ENCODE data around the gene FAM120A. TPM values are rescaled to one million over a fixed set of nuclear protein-coding genes. Genes with fewer than 3 reads are reported as not detected.

The FAM120A gene
- total RNA-seq, 2 donors from 2014 or later = 56.8 to 77.5 TPM

- intact Hi-C loops (cut with DNase I) = no loop called here
- no peak for TF ChIP-seq CTCF (IDR thresholded peaks at IDR 0.05)
- WGBS, 2 donors = 82 to 92% methylated on average over 12 of the region's 12 CpGs
- Histone ChIP-seq H3K27me3 (no peaks in the 10 kb centered on the region), H3K27ac (no peak overlapping the region), H3K4me1 (no peaks in the 10 kb centered on the region), H3K36me3 (replicated peaks in 1 of 2; ENCODE audit: insufficient read depth in 1 of 2, low read depth in 2 of 2) (peaks cover 0 to 6% of the 10 kb centered on the region in 2 donors), H3K4me3 (no peak overlapping the region), H3K9me3 (no peaks in the 10 kb centered on the region)
- DNase-seq (no peak), ATAC-seq (no peak)
Observed at GRCh38 chr9:93493949-93494348, 42.5 kb downstream of the FAM120A start.

- 95% methylated on average over 3 of the region's 3 CpGs; no CpG with 5 or more reads in 1 of the 2 donors for WGBS, 2 donors
- ATAC-seq (no peak), DNase-seq (no peak)
- Histone ChIP-seq H3K9me3 (no peaks in the 10 kb centered on the region), H3K27ac (no peak overlapping the region), H3K4me1 (peaks cover 6% of the 10 kb centered on the region), H3K27me3 (no peaks in the 10 kb centered on the region), H3K4me3 (no peak overlapping the region), H3K36me3 (replicated peaks in 1 of 2; ENCODE audit: insufficient read depth in 1 of 2, low read depth in 2 of 2) (peaks cover 0 to 14% of the 10 kb centered on the region in 2 donors)
- TF ChIP-seq CTCF (IDR thresholded peaks at IDR 0.05) (no peak), POLR2A (IDR thresholded peaks at IDR 0.05) (no peak)
- intact Hi-C loops (cut with DNase I) = no loop called here
Observed at GRCh38 chr9:93496285-93496684, 44.8 kb downstream of the FAM120A start.

- Histone ChIP-seq H3K4me3 (no peak overlapping the region), H3K27me3 (no peaks in the 10 kb centered on the region), H3K27ac (peak overlapping the region in 3 of 4 donors; percentile 1 to 20 (median 16)), H3K4me1 (peaks cover 6% of the 10 kb centered on the region), H3K36me3 (replicated peaks in 1 of 2; ENCODE audit: insufficient read depth in 1 of 2, low read depth in 2 of 2) (peaks cover 0 to 12% of the 10 kb centered on the region in 2 donors), H3K9me3 (no peaks in the 10 kb centered on the region)
- 90 to 92% methylated on average over 4 of the region's 4 CpGs for WGBS, 2 donors
- DNase-seq = no peak
- ATAC-seq = no peak
- intact Hi-C loops (cut with DNase I) = no loop called here
- no peak for TF ChIP-seq CTCF (IDR thresholded peaks at IDR 0.05)
- TF ChIP-seq POLR2A (IDR thresholded peaks at IDR 0.05) = no peak
Observed at GRCh38 chr9:93500571-93501298, 49.2 kb downstream of the FAM120A start.

GRCh38 chr9:93501406-93501805 is 49.9 kb downstream of the FAM120A start:
- WGBS, 2 donors = 47 to 56% methylated on average over 4 of the region's 4 CpGs
- Histone ChIP-seq H3K27me3 (no peaks in the 10 kb centered on the region), H3K27ac (peak overlapping the region in 3 of 4 donors; percentile 1 to 20 (median 16)), H3K4me1 (peaks cover 6% of the 10 kb centered on the region), H3K9me3 (no peaks in the 10 kb centered on the region), H3K4me3 (no peak overlapping the region), H3K36me3 (replicated peaks in 1 of 2; ENCODE audit: insufficient read depth in 1 of 2, low read depth in 2 of 2) (peaks cover 0 to 12% of the 10 kb centered on the region in 2 donors)
- intact Hi-C loops (cut with DNase I) = no loop called here
- no peak for ATAC-seq
- no peak for DNase-seq
- TF ChIP-seq POLR2A (IDR thresholded peaks at IDR 0.05) = no peak
- no peak for TF ChIP-seq CTCF (IDR thresholded peaks at IDR 0.05)

- intact Hi-C loops (cut with DNase I) = no loop called here
- WGBS, 2 donors = 86 to 95% methylated on average over 4 of the region's 4 CpGs
- H3K27ac ChIP-seq = no peak overlapping the region
Observed at GRCh38 chr9:93503381-93503780, 51.9 kb downstream of the FAM120A start.

More at GRCh38 chr9:93503381-93503780, 51.9 kb downstream of the FAM120A start:
- Histone ChIP-seq H3K9me3 (no peaks in the 10 kb centered on the region), H3K27me3 (no peaks in the 10 kb centered on the region), H3K36me3 (replicated peaks in 1 of 2; ENCODE audit: insufficient read depth in 1 of 2, low read depth in 2 of 2) (peaks cover 0 to 8% of the 10 kb centered on the region in 2 donors), H3K4me3 (no peak overlapping the region), H3K4me1 (peaks cover 6% of the 10 kb centered on the region)
- TF ChIP-seq CTCF (IDR thresholded peaks at IDR 0.05) (no peak), POLR2A (IDR thresholded peaks at IDR 0.05) (no peak)
- DNase-seq (no peak), ATAC-seq (no peak)

Measured in body of pancreas (tissue), 4 donors.